Liver (tissue), 3 donors: ENCODE results near the gene PLAAT5.

Experiments
- EGR1 ChIP-seq, 2 donors: IDR thresholded peaks; 2 replicates each; pipeline ENCODE4 v1.6.1; 2016 to 2018; ENCODE audit warnings: antibody characterized with exemption in 2 of 2, low read depth in 2 of 2
- TF ChIP-seq, protein P1 (sequence below): fragments of 150-350 bp; IDR thresholded peaks from 2 replicates; pipeline ENCODE4 v1.5.1; 2017; ENCODE audit warnings: improper control_type of control experiment, low read depth, low read length; ENCODE audit not compliant: missing input control
- TF ChIP-seq, protein P2 (sequence below): IDR thresholded peaks from 2 replicates; pipeline ENCODE4 v1.6.1; 2016; ENCODE audit warnings: antibody characterized with exemption
- donor health status: healthy.
- donor health status: healthy.

DNA sequence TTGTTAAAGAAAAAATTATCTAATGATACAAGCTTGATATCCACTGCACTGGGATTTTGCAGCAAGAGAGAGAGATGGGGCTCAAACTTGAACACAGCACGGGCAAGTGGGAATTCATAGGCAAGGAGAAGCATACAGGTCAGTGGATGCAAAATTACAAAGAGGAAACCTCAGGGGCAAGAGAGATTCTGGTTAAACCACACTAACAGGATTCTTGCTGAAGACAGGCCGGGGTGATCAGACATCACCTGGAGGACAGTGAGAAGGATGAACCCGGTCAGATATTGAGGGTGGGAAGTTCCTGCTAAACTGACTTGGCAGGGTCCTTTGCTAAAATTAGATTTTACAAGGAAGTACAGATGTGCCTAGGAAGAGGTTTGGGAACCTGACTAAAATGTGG lies 43.1 kb upstream of the PLAAT5 start:
- TF ChIP-seq, protein P1, sequence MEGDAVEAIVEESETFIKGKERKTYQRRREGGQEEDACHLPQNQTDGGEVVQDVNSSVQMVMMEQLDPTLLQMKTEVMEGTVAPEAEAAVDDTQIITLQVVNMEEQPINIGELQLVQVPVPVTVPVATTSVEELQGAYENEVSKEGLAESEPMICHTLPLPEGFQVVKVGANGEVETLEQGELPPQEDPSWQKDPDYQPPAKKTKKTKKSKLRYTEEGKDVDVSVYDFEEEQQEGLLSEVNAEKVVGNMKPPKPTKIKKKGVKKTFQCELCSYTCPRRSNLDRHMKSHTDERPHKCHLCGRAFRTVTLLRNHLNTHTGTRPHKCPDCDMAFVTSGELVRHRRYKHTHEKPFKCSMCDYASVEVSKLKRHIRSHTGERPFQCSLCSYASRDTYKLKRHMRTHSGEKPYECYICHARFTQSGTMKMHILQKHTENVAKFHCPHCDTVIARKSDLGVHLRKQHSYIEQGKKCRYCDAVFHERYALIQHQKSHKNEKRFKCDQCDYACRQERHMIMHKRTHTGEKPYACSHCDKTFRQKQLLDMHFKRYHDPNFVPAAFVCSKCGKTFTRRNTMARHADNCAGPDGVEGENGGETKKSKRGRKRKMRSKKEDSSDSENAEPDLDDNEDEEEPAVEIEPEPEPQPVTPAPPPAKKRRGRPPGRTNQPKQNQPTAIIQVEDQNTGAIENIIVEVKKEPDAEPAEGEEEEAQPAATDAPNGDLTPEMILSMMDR = no peak
- TF ChIP-seq EGR1 (IDR thresholded peaks at IDR 0.05; ENCODE audit: low read depth in 2 of 2) = no peak
- TF ChIP-seq, protein P2, sequence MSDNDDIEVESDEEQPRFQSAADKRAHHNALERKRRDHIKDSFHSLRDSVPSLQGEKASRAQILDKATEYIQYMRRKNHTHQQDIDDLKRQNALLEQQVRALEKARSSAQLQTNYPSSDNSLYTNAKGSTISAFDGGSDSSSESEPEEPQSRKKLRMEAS = no peak
